ENCODE data around the gene MACROD1.

- TF ChIP-seq PHF20 (IDR thresholded peaks at IDR 0.05; ENCODE audit: partially characterized antibody) (no peak), CTCF (IDR thresholded peaks at IDR 0.05 in 2 of 3, conservative IDR thresholded peaks at IDR 0.05 in 1 of 3; ENCODE audit: insufficient read depth in 2 of 3, low read depth in 1 of 3, low read length in 3 of 3) (no peak; a peak in 1 of 6 replicates), ELF2 (CRISPR knock-in tag; IDR thresholded peaks at IDR 0.05) (no peak), POLR2AphosphoS5 (IDR thresholded peaks at IDR 0.05; ENCODE audit: control insufficient read depth, insufficient read depth, low read depth, low read length) (no peak), ZNF449 (CRISPR knock-in tag; IDR thresholded peaks at IDR 0.05) (no peak), FIP1L1 (IDR thresholded peaks at IDR 0.05; ENCODE audit: low read depth, low read length, poor library complexity, severe bottlenecking) (no peak), CCAR2 (IDR thresholded peaks at IDR 0.05; ENCODE audit: low read depth, low read length) (no peak), TAF1 (IDR thresholded peaks at IDR 0.05; ENCODE audit: control insufficient read depth, extremely low read depth, insufficient read depth, low read length, severe bottlenecking) (no peak), ZSCAN29 (IDR thresholded peaks at IDR 0.05) (no peak), SMARCB1 (IDR thresholded peaks at IDR 0.05; ENCODE audit: insufficient read length, low read depth) (no peak), POLR2A (conservative IDR thresholded peaks at IDR 0.05) (no peak), ELF4 (CRISPR knock-in tag; IDR thresholded peaks at IDR 0.05) (no peak), KLF10 (CRISPR knock-in tag; IDR thresholded peaks at IDR 0.05) (no peak)
- TF ChIP-seq, protein P1, sequence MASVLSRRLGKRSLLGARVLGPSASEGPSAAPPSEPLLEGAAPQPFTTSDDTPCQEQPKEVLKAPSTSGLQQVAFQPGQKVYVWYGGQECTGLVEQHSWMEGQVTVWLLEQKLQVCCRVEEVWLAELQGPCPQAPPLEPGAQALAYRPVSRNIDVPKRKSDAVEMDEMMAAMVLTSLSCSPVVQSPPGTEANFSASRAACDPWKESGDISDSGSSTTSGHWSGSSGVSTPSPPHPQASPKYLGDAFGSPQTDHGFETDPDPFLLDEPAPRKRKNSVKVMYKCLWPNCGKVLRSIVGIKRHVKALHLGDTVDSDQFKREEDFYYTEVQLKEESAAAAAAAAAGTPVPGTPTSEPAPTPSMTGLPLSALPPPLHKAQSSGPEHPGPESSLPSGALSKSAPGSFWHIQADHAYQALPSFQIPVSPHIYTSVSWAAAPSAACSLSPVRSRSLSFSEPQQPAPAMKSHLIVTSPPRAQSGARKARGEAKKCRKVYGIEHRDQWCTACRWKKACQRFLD (CRISPR knock-in tag; IDR thresholded peaks at IDR 0.05), result no peak
Observed at GRCh38 chr11:64148917-64149617, 16.8 kb downstream of the MACROD1 start.
